ENCODE measurements around the gene BCAT1. TPM values are rescaled to one million over a fixed set of nuclear protein-coding genes. Genes with fewer than 3 reads are reported as not detected.

Gene BCAT1
- total and polyA plus RNA-seq, 2 of the 8 experiments (the other 6 are each of a cell fraction or from before 2014, with no cell fraction given) = 19.7 to 263 TPM

- TF ChIP-seq HDAC2 (IDR thresholded peaks at IDR 0.05; ENCODE audit: borderline replicate concordance in 1 of 2, low read depth in 2 of 2, low read length in 2 of 2) (no peak), SRF (IDR thresholded peaks at IDR 0.05; ENCODE audit: low read depth, low read length) (no peak), CHD2 (IDR thresholded peaks at IDR 0.05; ENCODE audit: low read length) (no peak), BACH1 (IDR thresholded peaks at IDR 0.05; ENCODE audit: low read length) (no peak), JUN (IDR thresholded peaks at IDR 0.05; ENCODE audit: low read depth, low read length) (no peak), CHD7 (IDR thresholded peaks at IDR 0.05; ENCODE audit: insufficient replicate concordance, low read length) (no peak)
Observed at GRCh38 chr12:24770821-24771220, 178.1 kb downstream of the BCAT1 start (continued).

Measured in H1 (cell line).